Liver (tissue), 3 donors: Measurements from ENCODE around the gene NKX6-1.

Source experiments
- CTCF ChIP-seq: fragments of 150-350 bp; IDR thresholded peaks from 2 replicates; pipeline ENCODE4 v1.5.1; 2017; ENCODE audit warnings: improper control_type of control experiment, low read depth, low read length; ENCODE audit not compliant: missing input control
- EGR1 ChIP-seq, 2 donors: IDR thresholded peaks; 2 replicates each; pipeline ENCODE4 v1.6.1; 2016 to 2018; ENCODE audit warnings: antibody characterized with exemption in 2 of 2, low read depth in 2 of 2
- GABPA ChIP-seq, 2 donors: IDR thresholded peaks in 1 of 2; conservative IDR thresholded peaks in 1 of 2; 2 replicates each; pipeline ENCODE4 v1.6.1; 2016; ENCODE audit warnings: antibody characterized with exemption in 2 of 2, mild to moderate bottlenecking in 1 of 2, moderate library complexity in 1 of 2
- MAX ChIP-seq: IDR thresholded peaks from 2 replicates; pipeline ENCODE4 v1.6.1; 2016; ENCODE audit warnings: antibody characterized with exemption
- REST ChIP-seq: IDR thresholded peaks from 2 replicates; pipeline ENCODE4 v1.6.1; 2016; ENCODE audit warnings: antibody characterized with exemption, mild to moderate bottlenecking
- RXRA ChIP-seq, 2 donors: IDR thresholded peaks; 2 replicates each; pipeline ENCODE4 v1.6.1; 2017 to 2018; ENCODE audit warnings: antibody characterized with exemption in 2 of 2, mild to moderate bottlenecking in 1 of 2
- SP1 ChIP-seq: IDR thresholded peaks from 2 replicates; pipeline ENCODE4 v1.6.1; 2018; ENCODE audit warnings: antibody characterized with exemption, mild to moderate bottlenecking
- YY1 ChIP-seq: IDR thresholded peaks from 2 replicates; pipeline ENCODE4 v1.6.1; 2016; ENCODE audit warnings: antibody characterized with exemption, mild to moderate bottlenecking
- donor health status: healthy.
- donor health status: healthy.

GRCh38 chr4:84515075-84515474, 16.0 kb upstream of the NKX6-1 start:
- TF ChIP-seq CTCF, result no peak
- no peak for TF ChIP-seq SP1
- TF ChIP-seq YY1, result no peak
- TF ChIP-seq RXRA (IDR thresholded peaks at IDR 0.05), result no peak
- no peak for TF ChIP-seq REST
- no peak for TF ChIP-seq MAX
- no peak for TF ChIP-seq EGR1 (IDR thresholded peaks at IDR 0.05; ENCODE audit: low read depth in 2 of 2)
- no peak for TF ChIP-seq GABPA (IDR thresholded peaks at IDR 0.05 in 1 of 2, conservative IDR thresholded peaks at IDR 0.05 in 1 of 2)
